ENCODE results near the gene NGFR. TPM values are rescaled to one million over a fixed set of nuclear protein-coding genes. Genes with fewer than 3 reads are reported as not detected.

Gene NGFR
- polyA plus RNA-seq, 4 donors: 0.54 to 22.8 (median 2.8) TPM; not detected in 1

GRCh38 chr17:49512296-49513043 lies 17.4 kb downstream of the NGFR start:
- no peak for DNase-seq
- H3K4me1 ChIP-seq (ENCODE audit: control insufficient read depth in 3 of 3, insufficient read depth in 2 of 3, low read depth in 1 of 3, low read length in 2 of 3): peaks cover 0 to 17% (median 0%) of the 10 kb centered on the region in 3 donors
- 67 to 80% (median 73%) methylated on average over 24 to 26 of the region's 26 CpGs for WGBS, 3 donors
- peaks cover 0 to 23% (median 2%) of the 10 kb centered on the region in 3 donors for H3K27me3 ChIP-seq (ENCODE audit: control insufficient read depth in 3 of 3, insufficient read depth in 3 of 3, low read length in 3 of 3)
- H3K36me3 ChIP-seq (ENCODE audit: control insufficient read depth in 3 of 3, insufficient read depth in 2 of 3, low read depth in 1 of 3, low read length in 3 of 3): peaks cover 0 to 3% (median 0%) of the 10 kb centered on the region in 3 donors
- H3K4me3 ChIP-seq (ENCODE audit: low read depth in 1 of 3, low read length in 3 of 3): no peak overlapping the region
- no peak overlapping the region for H3K27ac ChIP-seq (ENCODE audit: low read depth in 1 of 3, low read length in 2 of 3)
- no peaks in the 10 kb centered on the region for H3K9me3 ChIP-seq (ENCODE audit: control insufficient read depth in 2 of 2, insufficient read depth in 1 of 2, low read depth in 1 of 2, low read length in 1 of 2)
- FAIRE-seq: no peak

DNA sequence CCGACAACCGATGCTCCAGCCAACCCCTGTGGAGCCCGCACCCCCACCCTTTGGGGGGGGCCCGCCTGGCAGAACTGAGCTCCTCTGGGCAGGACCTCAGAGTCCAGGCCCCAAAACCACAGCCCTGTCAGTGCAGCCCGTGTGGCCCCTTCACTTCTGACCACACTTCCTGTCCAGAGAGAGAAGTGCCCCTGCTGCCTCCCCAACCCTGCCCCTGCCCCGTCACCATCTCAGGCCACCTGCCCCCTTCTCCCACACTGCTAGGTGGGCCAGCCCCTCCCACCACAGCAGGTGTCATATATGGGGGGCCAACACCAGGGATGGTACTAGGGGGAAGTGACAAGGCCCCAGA lies 17.9 kb downstream of the NGFR start:
- Histone ChIP-seq H3K4me3 (ENCODE audit: low read depth in 1 of 3, low read length in 3 of 3) (no peak overlapping the region), H3K9me3 (ENCODE audit: control insufficient read depth in 2 of 2, insufficient read depth in 1 of 2, low read depth in 1 of 2, low read length in 1 of 2) (no peaks in the 10 kb centered on the region), H3K27me3 (ENCODE audit: control insufficient read depth in 3 of 3, insufficient read depth in 3 of 3, low read length in 3 of 3) (peaks cover 0 to 18% (median 0%) of the 10 kb centered on the region in 3 donors), H3K4me1 (ENCODE audit: control insufficient read depth in 3 of 3, insufficient read depth in 2 of 3, low read depth in 1 of 3, low read length in 2 of 3) (peaks cover 0 to 17% (median 0%) of the 10 kb centered on the region in 3 donors), H3K36me3 (ENCODE audit: control insufficient read depth in 3 of 3, insufficient read depth in 2 of 3, low read depth in 1 of 3, low read length in 3 of 3) (peaks cover 0 to 3% (median 0%) of the 10 kb centered on the region in 3 donors), H3K27ac (ENCODE audit: low read depth in 1 of 3, low read length in 2 of 3) (no peak overlapping the region)
- DNase-seq (no peak), FAIRE-seq (no peak)
- WGBS, 3 donors: 43 to 71% (median 62%) methylated on average over 5 to 6 of the region's 6 CpGs

DNA sequence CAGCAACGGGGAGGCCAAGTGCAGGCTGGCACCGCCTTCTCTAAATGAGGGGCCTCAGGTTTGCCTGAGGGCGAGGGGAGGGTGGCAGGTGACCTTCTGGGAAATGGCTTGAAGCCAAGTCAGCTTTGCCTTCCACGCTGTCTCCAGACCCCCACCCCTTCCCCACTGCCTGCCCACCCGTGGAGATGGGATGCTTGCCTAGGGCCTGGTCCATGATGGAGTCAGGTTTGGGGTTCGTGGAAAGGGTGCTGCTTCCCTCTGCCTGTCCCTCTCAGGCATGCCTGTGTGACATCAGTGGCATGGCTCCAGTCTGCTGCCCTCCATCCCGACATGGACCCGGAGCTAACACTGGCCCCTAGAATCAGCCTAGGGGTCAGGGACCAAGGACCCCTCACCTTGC lies 18.5 kb downstream of the NGFR start:
- H3K27ac ChIP-seq (ENCODE audit: low read depth in 1 of 3, low read length in 2 of 3): no peak overlapping the region

GRCh38 chr17:49514071-49514721 lies 19.1 kb downstream of the NGFR start:
- Histone ChIP-seq H3K9me3 (ENCODE audit: control insufficient read depth in 2 of 2, insufficient read depth in 1 of 2, low read depth in 1 of 2, low read length in 1 of 2) (no peaks in the 10 kb centered on the region), H3K27me3 (ENCODE audit: control insufficient read depth in 3 of 3, insufficient read depth in 3 of 3, low read length in 3 of 3) (peaks cover 0 to 14% (median 0%) of the 10 kb centered on the region in 3 donors), H3K36me3 (ENCODE audit: control insufficient read depth in 3 of 3, insufficient read depth in 2 of 3, low read depth in 1 of 3, low read length in 3 of 3) (peaks cover 0 to 3% (median 0%) of the 10 kb centered on the region in 3 donors), H3K4me3 (ENCODE audit: low read depth in 1 of 3, low read length in 3 of 3) (no peak overlapping the region), H3K27ac (ENCODE audit: low read depth in 1 of 3, low read length in 2 of 3) (peak overlapping the region in 2 of 3 donors; percentile 55 to 74), H3K4me1 (ENCODE audit: control insufficient read depth in 3 of 3, insufficient read depth in 2 of 3, low read depth in 1 of 3, low read length in 2 of 3) (peaks cover 0 to 17% (median 0%) of the 10 kb centered on the region in 3 donors)
- WGBS, 3 donors: 64 to 94% (median 85%) methylated on average over 15 of the region's 15 CpGs
- FAIRE-seq (no peak), DNase-seq (no peak)

More for the DNA sequence above, 18.5 kb downstream of the NGFR start:
- DNase-seq (no peak), FAIRE-seq (no peak)
- H3K36me3 ChIP-seq (ENCODE audit: control insufficient read depth in 3 of 3, insufficient read depth in 2 of 3, low read depth in 1 of 3, low read length in 3 of 3): peaks cover 0 to 3% (median 0%) of the 10 kb centered on the region in 3 donors
- H3K4me1 ChIP-seq (ENCODE audit: control insufficient read depth in 3 of 3, insufficient read depth in 2 of 3, low read depth in 1 of 3, low read length in 2 of 3): peaks cover 0 to 17% (median 0%) of the 10 kb centered on the region in 3 donors
- 78 to 80% (median 79%) methylated on average over 7 to 8 of the region's 8 CpGs for WGBS, 3 donors
- H3K4me3 ChIP-seq (ENCODE audit: low read depth in 1 of 3, low read length in 3 of 3): no peak overlapping the region
- peaks cover 0 to 19% (median 0%) of the 10 kb centered on the region in 3 donors for H3K27me3 ChIP-seq (ENCODE audit: control insufficient read depth in 3 of 3, insufficient read depth in 3 of 3, low read length in 3 of 3)
- no peaks in the 10 kb centered on the region for H3K9me3 ChIP-seq (ENCODE audit: control insufficient read depth in 2 of 2, insufficient read depth in 1 of 2, low read depth in 1 of 2, low read length in 1 of 2)

DNA sequence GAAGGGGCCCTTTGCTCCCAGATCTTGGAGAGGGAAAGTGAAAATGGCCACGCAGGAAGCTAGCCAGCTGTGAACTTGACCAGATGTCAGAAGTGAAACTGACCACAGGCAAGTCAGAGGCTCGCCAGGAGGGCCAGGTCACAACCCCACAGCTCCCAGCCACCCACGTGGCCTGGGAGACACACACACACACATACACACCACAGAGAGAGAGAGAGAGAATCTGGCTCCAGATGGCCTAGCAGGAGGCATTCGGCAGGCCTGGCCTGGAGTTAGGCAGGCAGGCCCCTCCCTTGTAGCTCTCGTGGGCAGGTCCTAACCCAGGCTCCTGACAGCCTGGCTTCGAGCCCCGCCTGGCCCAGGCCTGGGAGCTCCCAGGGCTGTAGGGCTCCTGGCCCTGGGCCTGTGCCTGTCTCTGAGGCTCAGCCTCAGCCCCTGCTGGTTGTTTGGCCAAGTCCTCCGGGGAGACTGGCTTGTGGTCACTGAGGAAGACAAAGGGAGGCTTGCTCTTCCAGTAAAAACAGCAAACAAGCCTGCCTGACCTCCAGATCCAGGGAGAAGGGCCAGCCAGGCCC lies 20.2 kb downstream of the NGFR start:
- no peaks in the 10 kb centered on the region for H3K9me3 ChIP-seq (ENCODE audit: control insufficient read depth in 2 of 2, insufficient read depth in 1 of 2, low read depth in 1 of 2, low read length in 1 of 2)
- peak overlapping the region in 2 of 3 donors; percentile 72 to 74 for H3K27ac ChIP-seq (ENCODE audit: low read depth in 1 of 3, low read length in 2 of 3)
- FAIRE-seq (no peak), DNase-seq (peak; percentile 10 to 52)
- H3K4me3 ChIP-seq (ENCODE audit: low read depth in 1 of 3, low read length in 3 of 3): no peak overlapping the region
- H3K27me3 ChIP-seq (ENCODE audit: control insufficient read depth in 3 of 3, insufficient read depth in 3 of 3, low read length in 3 of 3): peaks cover 0 to 19% (median 0%) of the 10 kb centered on the region in 3 donors
- 13 to 30% (median 28%) methylated on average over 8 of the region's 8 CpGs for WGBS, 3 donors
- peaks cover 0 to 1% (median 0%) of the 10 kb centered on the region in 3 donors for H3K36me3 ChIP-seq (ENCODE audit: control insufficient read depth in 3 of 3, insufficient read depth in 2 of 3, low read depth in 1 of 3, low read length in 3 of 3)
- peaks cover 0 to 17% (median 0%) of the 10 kb centered on the region in 3 donors for H3K4me1 ChIP-seq (ENCODE audit: control insufficient read depth in 3 of 3, insufficient read depth in 2 of 3, low read depth in 1 of 3, low read length in 2 of 3)

- no peak overlapping the region for H3K4me3 ChIP-seq (ENCODE audit: low read depth in 1 of 3, low read length in 3 of 3)
- DNase-seq: no peak
- no peaks in the 10 kb centered on the region for H3K9me3 ChIP-seq (ENCODE audit: control insufficient read depth in 2 of 2, insufficient read depth in 1 of 2, low read depth in 1 of 2, low read length in 1 of 2)
- H3K4me1 ChIP-seq (ENCODE audit: control insufficient read depth in 3 of 3, insufficient read depth in 2 of 3, low read depth in 1 of 3, low read length in 2 of 3): peaks cover 0 to 17% (median 0%) of the 10 kb centered on the region in 3 donors
- peaks cover 0 to 22% (median 0%) of the 10 kb centered on the region in 3 donors for H3K27me3 ChIP-seq (ENCODE audit: control insufficient read depth in 3 of 3, insufficient read depth in 3 of 3, low read length in 3 of 3)
- FAIRE-seq: no peak
- 70 to 75% (median 73%) methylated on average over 5 of the region's 5 CpGs for WGBS, 3 donors
- H3K36me3 ChIP-seq (ENCODE audit: control insufficient read depth in 3 of 3, insufficient read depth in 2 of 3, low read depth in 1 of 3, low read length in 3 of 3): no peaks in the 10 kb centered on the region
- peak overlapping the region in 2 of 3 donors; percentile 0 to 72 for H3K27ac ChIP-seq (ENCODE audit: low read depth in 1 of 3, low read length in 2 of 3)
Observed at GRCh38 chr17:49516180-49516579, 21.1 kb downstream of the NGFR start.

- Histone ChIP-seq H3K27ac (ENCODE audit: low read depth in 1 of 3, low read length in 2 of 3) (no peak overlapping the region), H3K4me3 (ENCODE audit: low read depth in 1 of 3, low read length in 3 of 3) (no peak overlapping the region), H3K36me3 (ENCODE audit: control insufficient read depth in 3 of 3, insufficient read depth in 2 of 3, low read depth in 1 of 3, low read length in 3 of 3) (no peaks in the 10 kb centered on the region), H3K4me1 (ENCODE audit: control insufficient read depth in 3 of 3, insufficient read depth in 2 of 3, low read depth in 1 of 3, low read length in 2 of 3) (peaks cover 0 to 17% (median 0%) of the 10 kb centered on the region in 3 donors), H3K27me3 (ENCODE audit: control insufficient read depth in 3 of 3, insufficient read depth in 3 of 3, low read length in 3 of 3) (peaks cover 0 to 20% (median 0%) of the 10 kb centered on the region in 3 donors), H3K9me3 (ENCODE audit: control insufficient read depth in 2 of 2, insufficient read depth in 1 of 2, low read depth in 1 of 2, low read length in 1 of 2) (no peaks in the 10 kb centered on the region)
- 76 to 84% (median 78%) methylated on average over 6 of the region's 6 CpGs for WGBS, 3 donors
- FAIRE-seq: no peak
- no peak for DNase-seq
Observed at GRCh38 chr17:49518346-49519078, 23.4 kb downstream of the NGFR start.

DNA sequence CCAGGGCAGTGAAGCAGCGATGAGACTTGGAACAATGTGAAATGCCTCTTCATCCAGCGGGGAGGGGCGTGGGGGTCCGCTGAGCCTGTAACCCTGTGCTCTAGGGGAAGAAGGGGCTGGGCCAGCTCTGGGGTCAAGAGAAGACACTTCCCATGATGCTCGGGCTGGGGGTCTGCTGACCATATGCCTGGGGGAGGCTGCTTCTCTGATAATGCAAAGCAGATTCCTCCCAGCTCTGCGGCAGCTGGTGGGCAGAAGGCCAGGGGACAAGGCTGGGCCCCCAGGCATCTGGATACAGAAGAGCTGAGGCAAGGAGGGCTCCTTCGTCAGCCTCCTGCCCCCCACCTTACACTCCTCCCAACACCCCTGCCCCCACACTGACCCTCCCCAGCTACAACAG lies 24.7 kb downstream of the NGFR start:
- DNase-seq (no peak), FAIRE-seq (no peak)
- H3K9me3 ChIP-seq (ENCODE audit: control insufficient read depth in 2 of 2, insufficient read depth in 1 of 2, low read depth in 1 of 2, low read length in 1 of 2): no peaks in the 10 kb centered on the region
- no peaks in the 10 kb centered on the region for H3K36me3 ChIP-seq (ENCODE audit: control insufficient read depth in 3 of 3, insufficient read depth in 2 of 3, low read depth in 1 of 3, low read length in 3 of 3)
- H3K27me3 ChIP-seq (ENCODE audit: control insufficient read depth in 3 of 3, insufficient read depth in 3 of 3, low read length in 3 of 3): peaks cover 0 to 20% (median 0%) of the 10 kb centered on the region in 3 donors
- 66 to 71% (median 68%) methylated on average over 7 of the region's 7 CpGs for WGBS, 3 donors
- no peak overlapping the region for H3K27ac ChIP-seq (ENCODE audit: low read depth in 1 of 3, low read length in 2 of 3)
- H3K4me3 ChIP-seq (ENCODE audit: low read depth in 1 of 3, low read length in 3 of 3): no peak overlapping the region
- H3K4me1 ChIP-seq (ENCODE audit: control insufficient read depth in 3 of 3, insufficient read depth in 2 of 3, low read depth in 1 of 3, low read length in 2 of 3): peaks cover 0 to 14% (median 0%) of the 10 kb centered on the region in 3 donors
